Aorta (tissue), 5 donors: ENCODE results near the gene SLC2A13. TPM values are rescaled to one million over a fixed set of nuclear protein-coding genes. Genes with fewer than 3 reads are reported as not detected.
"Not testable (repeated sequence)": the region's sequence is repeated elsewhere in the genome, so short reads cannot be mapped to it uniquely, and the experiment has no call there.

ENCODE experiments used
- ATAC-seq: fragments of 200-7000 bp; cut with Tn5 transposase; one replicate; pipeline ENCODE4 v1.9.1; 2022; ENCODE audit warnings: moderate library complexity; ENCODE audit not compliant: low FRiP score
- DNase-seq, 2 donors: peaks; one replicate each; pipeline ENCODE4 v3.0.0-alpha.2; 2020
- H3K27ac ChIP-seq, 2 donors: one replicate each; pipeline ENCODE4 v1.5.1; 2013; ENCODE audit warnings: low read length in 2 of 2, mild to moderate bottlenecking in 2 of 2, moderate library complexity in 2 of 2, control low read depth in 1 of 2, inconsistent platforms in 1 of 2, low read depth in 1 of 2
- H3K27me3 ChIP-seq, 2 donors: one replicate each; pipeline ENCODE4 v1.6.1; 2013; ENCODE audit warnings: control low read depth in 1 of 2, low read length in 1 of 2, mild to moderate bottlenecking in 1 of 2, moderate library complexity in 1 of 2; ENCODE audit not compliant: insufficient read depth in 2 of 2, control insufficient read depth in 1 of 2
- H3K36me3 ChIP-seq, 2 donors: one replicate each; pipeline ENCODE4 v1.6.1; 2013; ENCODE audit warnings: control low read depth in 1 of 2, low read length in 1 of 2, mild to moderate bottlenecking in 1 of 2; ENCODE audit not compliant: insufficient read depth in 2 of 2, control insufficient read depth in 1 of 2
- H3K4me1 ChIP-seq, 2 donors: one replicate each; pipeline ENCODE4 v1.6.1; 2013; ENCODE audit warnings: low read length in 2 of 2, control low read depth in 1 of 2, mild to moderate bottlenecking in 1 of 2, moderate library complexity in 1 of 2; ENCODE audit not compliant: insufficient read depth in 2 of 2, control insufficient read depth in 1 of 2
- H3K4me3 ChIP-seq, 2 donors: one replicate each; pipeline ENCODE4 v1.5.1; 2013; ENCODE audit warnings: low read length in 2 of 2, control low read depth in 1 of 2, mild to moderate bottlenecking in 1 of 2
- H3K9me3 ChIP-seq: one replicate; pipeline ENCODE4 v1.6.1; 2013; ENCODE audit warnings: mild to moderate bottlenecking, low read length; ENCODE audit not compliant: control insufficient read depth
- WGBS, 2 donors: extraction: QIAGEN DNeasy Blood & Tissue Kit; methylation state at CpG; one replicate each; pipeline ENCODE4 v1.1.7; 2013; 5-methylcytosine and 5-hydroxymethylcytosine counted together
- intact Hi-C, 2 donors: fragments of 100-400 bp; cut with DNase I; formaldehyde crosslinking; loops; one replicate each; pipeline versions ENCODE4 v1.14.2 to v1.15.0; 2022
- polyA plus RNA-seq, 2 donors: library from polyadenylated mRNA; stranded (reverse); fragments of 200-250 nt; gene quantifications; one replicate each; pipeline ENCODE4 v1.2.3, GENCODE V29; 2013
- total RNA-seq, 2 donors: library from RNA; stranded (reverse); fragmentation: NEBNext Ultra II Directional; extraction: Animal tissue kit (Norgen Biotek cat#: 25700); gene quantifications; one replicate each; pipeline ENCODE4 v1.2.1, GENCODE V29; 2021
- donor health status: healthy with polysubstance abuse.
- donor health status: Bipolar disorder and iron deficiency.
- donor health status: DM: no; HTN: no; CAD: no.
- donor health status: DM: no; HTN: no; CAD: no.
- donor health status: DM: yes; HTN: yes; CAD: no.

The SLC2A13 gene
- total and polyA plus RNA-seq, 4 donors, result 1.1 to 11.4 (median 5.9) TPM

DNA sequence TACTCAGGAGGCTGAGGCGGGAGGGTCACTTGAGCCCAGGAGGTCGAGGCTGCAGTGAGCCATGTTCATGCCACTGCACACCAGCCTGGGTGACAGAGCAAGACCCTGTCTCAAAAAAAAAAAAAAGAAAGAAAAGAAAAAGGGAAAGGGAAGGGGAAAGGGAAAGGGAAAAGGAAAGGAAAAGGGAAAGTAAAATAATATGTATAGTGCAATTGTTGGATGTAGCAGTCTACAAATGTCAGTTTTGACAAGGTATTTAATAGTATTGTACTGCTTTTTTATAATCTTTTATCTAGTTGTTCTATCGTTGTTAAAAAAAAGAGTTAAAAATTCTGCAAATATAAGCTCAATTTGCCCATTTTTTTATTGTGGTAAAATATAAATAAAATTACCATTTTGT is 67.3 kb downstream of the SLC2A13 start:
- H3K4me1 ChIP-seq, result peaks cover 0 to 7% of the 10 kb centered on the region in 2 donors
- WGBS, 2 donors, result 87 to 92% methylated on average over 3 of the region's 3 CpGs
- ATAC-seq (no peak), DNase-seq (no peak)
- H3K4me3 ChIP-seq, result no peak overlapping the region
- no peaks in the 10 kb centered on the region for H3K36me3 ChIP-seq
- no peaks in the 10 kb centered on the region for H3K9me3 ChIP-seq
- no peak overlapping the region for H3K27ac ChIP-seq
- intact Hi-C loops, result no loop called here
- no peaks in the 10 kb centered on the region for H3K27me3 ChIP-seq

- Histone ChIP-seq H3K36me3 (no peaks in the 10 kb centered on the region), H3K4me1 (peaks cover 0 to 7% of the 10 kb centered on the region in 2 donors), H3K27ac (no peak overlapping the region), H3K9me3 (no peaks in the 10 kb centered on the region), H3K4me3 (no peak overlapping the region), H3K27me3 (no peaks in the 10 kb centered on the region)
- no peak for ATAC-seq
- intact Hi-C loops, result no loop called here
- no peak for DNase-seq
- WGBS, 2 donors, result 4 to 31% methylated on average over 2 of the region's 2 CpGs
Measured at GRCh38 chr12:40034712-40035111, 71.2 kb downstream of the SLC2A13 start.

DNA sequence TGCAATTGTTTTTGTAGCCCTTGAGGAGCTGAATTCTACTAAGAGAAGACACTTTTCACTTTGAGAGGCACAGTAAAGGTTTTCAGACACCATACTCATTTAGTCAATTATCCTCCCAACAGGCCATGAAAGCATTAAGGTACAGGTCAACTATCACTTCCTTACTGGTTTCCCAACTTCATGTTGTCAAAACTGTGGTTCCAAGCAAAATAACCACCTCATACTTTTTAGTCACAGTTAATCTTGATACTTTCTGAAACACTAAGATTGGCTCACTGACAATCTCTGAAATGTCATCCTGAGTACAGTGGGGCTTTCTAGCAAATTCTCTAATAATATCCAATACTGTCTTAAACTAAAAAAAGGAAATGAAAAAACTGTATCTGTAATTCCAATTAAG is 71.7 kb downstream of the SLC2A13 start:
- H3K36me3 ChIP-seq, result no peaks in the 10 kb centered on the region
- no peaks in the 10 kb centered on the region for H3K9me3 ChIP-seq
- no peak overlapping the region for H3K4me3 ChIP-seq
- DNase-seq (no peak), ATAC-seq (no peak)
- H3K4me1 ChIP-seq, result peaks cover 0 to 7% of the 10 kb centered on the region in 2 donors
- no peak overlapping the region for H3K27ac ChIP-seq
- no peaks in the 10 kb centered on the region for H3K27me3 ChIP-seq
- intact Hi-C loops, result no loop called here

DNA sequence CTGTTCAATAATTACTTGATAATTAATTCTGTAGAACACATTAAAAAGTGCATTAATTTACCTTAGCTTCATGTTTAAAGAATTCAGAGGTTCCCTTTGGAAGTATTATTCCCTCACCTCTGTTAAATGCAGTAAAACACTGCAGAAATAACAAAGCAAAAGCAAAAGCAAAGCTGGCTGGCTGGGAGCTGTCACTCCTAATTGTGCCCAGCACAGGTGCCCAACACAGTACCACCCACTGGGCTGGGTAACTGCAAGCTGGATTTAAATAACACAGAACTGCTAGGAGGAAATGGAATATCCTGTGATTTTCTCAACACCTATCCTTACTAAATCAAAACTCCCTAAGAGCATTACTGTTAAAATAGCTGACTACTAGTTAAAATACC is 72.6 kb downstream of the SLC2A13 start:
- Histone ChIP-seq H3K27ac (no peak overlapping the region), H3K9me3 (no peaks in the 10 kb centered on the region), H3K27me3 (no peaks in the 10 kb centered on the region), H3K36me3 (no peaks in the 10 kb centered on the region), H3K4me3 (no peak overlapping the region), H3K4me1 (peaks cover 0 to 7% of the 10 kb centered on the region in 2 donors)
- DNase-seq (no peak), ATAC-seq (no peak)
- intact Hi-C loops, result no loop called here

DNA sequence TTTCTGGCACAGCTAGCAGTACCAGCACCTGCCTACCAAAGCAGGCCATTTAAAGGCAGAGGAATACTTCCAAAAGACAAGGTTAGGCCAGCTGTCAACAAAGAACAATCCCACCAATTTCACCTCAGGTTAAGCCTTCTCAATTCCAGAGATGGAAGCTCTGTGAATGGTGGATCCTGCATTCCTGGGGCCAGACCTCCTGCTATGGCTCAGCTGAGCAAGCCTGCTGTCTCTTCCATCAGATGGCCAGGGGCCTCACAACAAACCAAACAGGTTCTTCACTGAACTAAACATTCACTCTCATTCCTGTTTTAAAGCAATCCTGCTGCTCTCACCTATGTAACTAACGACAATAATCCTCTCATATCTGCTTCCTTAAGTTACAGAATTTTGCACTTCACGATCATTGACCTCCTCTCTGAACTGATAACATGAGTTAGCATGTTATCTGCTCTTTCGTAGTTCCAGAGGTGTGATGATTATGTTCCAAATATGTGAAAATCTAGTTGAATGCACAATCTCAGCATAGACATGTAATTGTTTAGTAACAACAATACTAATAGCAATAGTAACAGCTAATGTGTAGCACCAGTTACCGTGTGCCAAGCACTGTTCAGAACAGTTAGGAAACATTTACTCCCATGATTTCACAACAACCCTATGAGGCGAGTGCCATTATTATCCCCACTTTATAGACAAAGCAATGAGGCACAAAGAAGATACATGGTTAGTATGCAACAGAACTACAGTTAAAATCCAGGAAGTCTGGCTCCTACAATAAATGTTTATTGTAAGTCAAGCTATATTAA is 73.2 kb downstream of the SLC2A13 start:
- Histone ChIP-seq H3K27ac (no peak overlapping the region), H3K9me3 (no peaks in the 10 kb centered on the region), H3K4me1 (peaks cover 0 to 7% of the 10 kb centered on the region in 2 donors), H3K27me3 (no peaks in the 10 kb centered on the region), H3K36me3 (no peaks in the 10 kb centered on the region), H3K4me3 (no peak overlapping the region)
- ATAC-seq, result no peak
- intact Hi-C loops, result no loop called here
- DNase-seq, result no peak
- 95 to 96% methylated on average over 5 of the region's 5 CpGs for WGBS, 2 donors

GRCh38 chr12:40031965-40032364 is 73.9 kb downstream of the SLC2A13 start:
- Histone ChIP-seq H3K27ac (no peak overlapping the region), H3K4me3 (no peak overlapping the region), H3K36me3 (no peaks in the 10 kb centered on the region), H3K4me1 (peaks cover 0 to 7% of the 10 kb centered on the region in 2 donors), H3K9me3 (no peaks in the 10 kb centered on the region), H3K27me3 (no peaks in the 10 kb centered on the region)
- no peak for DNase-seq
- no peak for ATAC-seq
- intact Hi-C loops, result no loop called here
- WGBS, 2 donors, result 92 to 97% methylated on average over 3 of the region's 3 CpGs

GRCh38 chr12:40030970-40031369 is 74.9 kb downstream of the SLC2A13 start:
- intact Hi-C loops, H3K27me3 ChIP-seq, ATAC-seq: not testable (repeated sequence)

DNA sequence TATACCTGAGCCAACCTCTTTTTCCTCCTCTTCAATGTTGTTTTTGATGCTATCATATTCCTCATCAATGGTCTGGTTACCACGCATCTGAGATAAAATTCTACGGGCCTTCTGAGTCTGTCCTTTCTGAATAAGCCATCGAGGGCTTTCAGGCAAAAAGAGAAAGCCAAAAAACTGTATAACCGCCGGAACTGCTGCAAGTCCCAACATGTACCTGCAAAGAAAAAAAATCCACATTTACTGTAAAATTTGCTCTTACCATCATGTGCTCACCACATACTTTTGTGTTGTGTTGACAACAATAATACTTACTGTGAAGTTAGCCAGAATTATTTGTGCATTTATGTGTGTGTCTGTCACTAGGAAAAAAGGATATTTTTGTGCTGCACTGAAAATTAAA is 77.6 kb downstream of the SLC2A13 start:
- no peaks in the 10 kb centered on the region for H3K4me1 ChIP-seq
- H3K4me3 ChIP-seq, result no peak overlapping the region
- H3K27ac ChIP-seq, result no peak overlapping the region
- DNase-seq, result no peak
- 95 to 96% methylated on average over 5 of the region's 5 CpGs for WGBS, 2 donors
- no peaks in the 10 kb centered on the region for H3K9me3 ChIP-seq
- intact Hi-C loops, result no loop called here
- no peaks in the 10 kb centered on the region for H3K27me3 ChIP-seq
- H3K36me3 ChIP-seq, result no peaks in the 10 kb centered on the region
- ATAC-seq, result no peak

More at GRCh38 chr12:40030970-40031369, 74.9 kb downstream of the SLC2A13 start:
- not testable (repeated sequence) for DNase-seq, H3K27ac ChIP-seq, H3K36me3 ChIP-seq, H3K4me1 ChIP-seq, H3K9me3 ChIP-seq, H3K4me3 ChIP-seq
- WGBS, 2 donors, result 89 to 93% methylated on average over 9 of the region's 9 CpGs

- Histone ChIP-seq H3K27me3 (no peaks in the 10 kb centered on the region), H3K4me3 (no peak overlapping the region), H3K9me3 (no peaks in the 10 kb centered on the region), H3K27ac (no peak overlapping the region), H3K4me1 (no peaks in the 10 kb centered on the region), H3K36me3 (no peaks in the 10 kb centered on the region)
- ATAC-seq, result no peak
- no peak for DNase-seq
- intact Hi-C loops, result no loop called here
Measured at GRCh38 chr12:40022850-40023249, 83.0 kb downstream of the SLC2A13 start.
